Memory B cell (primary cell): ENCODE results near the gene NPHP4.
"Not testable (repeated sequence)": the region's sequence is repeated elsewhere in the genome, so short reads cannot be mapped to it uniquely, and the experiment has no call there.

ENCODE experiments used
- ATAC-seq: fragments of 150-1000 bp; cut with Tn5 transposase; 2 replicates; pipeline ENCODE4 v1.10.0; 2021; ENCODE audit warnings: low read depth, mild to moderate bottlenecking, moderate library complexity
- DNase-seq, 2 donors: peaks; one replicate each; pipeline ENCODE4 v3.0.0; 2022; ENCODE audit warnings: low spot score in 2 of 2
- H3K27ac Mint-ChIP-seq: one replicate; pipeline ENCODE4 v1.8.0; 2022; ENCODE audit warnings: mild to moderate bottlenecking, moderate library complexity, mixed read lengths
- H3K27me3 Mint-ChIP-seq: one replicate; pipeline ENCODE4 v1.8.0; 2022; ENCODE audit warnings: mixed read lengths
- H3K36me3 Mint-ChIP-seq: one replicate; pipeline ENCODE4 v1.8.0; 2022; ENCODE audit warnings: mild to moderate bottlenecking, mixed read lengths
- H3K4me1 Mint-ChIP-seq: one replicate; pipeline ENCODE4 v1.8.0; 2022; ENCODE audit warnings: mixed read lengths
- H3K4me3 Mint-ChIP-seq: one replicate; pipeline ENCODE4 v1.8.0; 2022; ENCODE audit warnings: mild to moderate bottlenecking, moderate library complexity, mixed read lengths
- H3K9me3 Mint-ChIP-seq: one replicate; pipeline ENCODE4 v1.8.0; 2022; ENCODE audit warnings: mixed read lengths

Gene NPHP4

GRCh38 chr1:6030132-6030531, 37.9 kb upstream of the NPHP4 start:
- Mint-ChIP-seq H3K4me1 (peaks cover 51% of the 10 kb centered on the region), H3K27me3 (no peaks in the 10 kb centered on the region), H3K4me3 (peak overlapping the region; percentile 31), H3K9me3 (no peaks in the 10 kb centered on the region), H3K36me3 (peaks cover 11% of the 10 kb centered on the region), H3K27ac (peak overlapping the region; percentile 40)
- no peak for DNase-seq
- ATAC-seq = no peak

GRCh38 chr1:6029351-6029750, 37.1 kb upstream of the NPHP4 start:
- no peak for DNase-seq
- Mint-ChIP-seq H3K4me3 (no peak overlapping the region), H3K9me3 (no peaks in the 10 kb centered on the region), H3K27ac (no peak overlapping the region), H3K36me3 (peaks cover 6% of the 10 kb centered on the region), H3K27me3 (no peaks in the 10 kb centered on the region), H3K4me1 (peaks cover 50% of the 10 kb centered on the region)
- ATAC-seq = no peak

- H3K4me1 Mint-ChIP-seq = peaks cover 49% of the 10 kb centered on the region
- H3K27me3 Mint-ChIP-seq = no peaks in the 10 kb centered on the region
- peak overlapping the region; percentile 98 for H3K27ac Mint-ChIP-seq
- ATAC-seq (peak; percentile 42), DNase-seq (peak; percentile 51 to 54)
- no peaks in the 10 kb centered on the region for H3K9me3 Mint-ChIP-seq
- H3K36me3 Mint-ChIP-seq = peaks cover 6% of the 10 kb centered on the region
- peak overlapping the region; percentile 94 for H3K4me3 Mint-ChIP-seq
These were observed 36.0 kb upstream of the NPHP4 start for GRCh38 chr1:6028042-6028850.

DNA sequence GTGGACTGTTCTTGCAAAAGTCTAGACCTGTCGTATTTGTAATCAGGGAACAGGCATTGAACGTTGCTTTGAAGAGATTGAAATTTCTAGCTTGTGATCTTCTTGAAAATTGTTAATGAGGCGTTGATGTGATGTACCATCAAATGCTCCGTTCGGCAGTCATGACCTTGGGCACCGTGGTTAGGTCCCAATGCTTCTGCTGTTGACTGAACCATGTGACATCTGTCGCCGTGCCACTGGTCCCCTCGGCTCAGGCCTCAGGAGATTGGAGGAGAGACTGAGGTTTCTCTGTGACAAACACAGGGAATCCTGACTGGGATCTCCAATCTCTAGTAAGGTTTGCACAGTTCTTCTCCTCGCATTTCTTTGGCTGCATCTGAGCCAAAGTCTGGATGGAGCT, 35.4 kb upstream of the NPHP4 start:
- H3K27me3 Mint-ChIP-seq = no peaks in the 10 kb centered on the region
- no peaks in the 10 kb centered on the region for H3K9me3 Mint-ChIP-seq
- no peak for ATAC-seq
- H3K36me3 Mint-ChIP-seq = peaks cover 6% of the 10 kb centered on the region
- no peak for DNase-seq
- H3K4me3 Mint-ChIP-seq = peak overlapping the region; percentile 94
- H3K4me1 Mint-ChIP-seq = peaks cover 42% of the 10 kb centered on the region
- H3K27ac Mint-ChIP-seq = peak overlapping the region; percentile 98

DNA sequence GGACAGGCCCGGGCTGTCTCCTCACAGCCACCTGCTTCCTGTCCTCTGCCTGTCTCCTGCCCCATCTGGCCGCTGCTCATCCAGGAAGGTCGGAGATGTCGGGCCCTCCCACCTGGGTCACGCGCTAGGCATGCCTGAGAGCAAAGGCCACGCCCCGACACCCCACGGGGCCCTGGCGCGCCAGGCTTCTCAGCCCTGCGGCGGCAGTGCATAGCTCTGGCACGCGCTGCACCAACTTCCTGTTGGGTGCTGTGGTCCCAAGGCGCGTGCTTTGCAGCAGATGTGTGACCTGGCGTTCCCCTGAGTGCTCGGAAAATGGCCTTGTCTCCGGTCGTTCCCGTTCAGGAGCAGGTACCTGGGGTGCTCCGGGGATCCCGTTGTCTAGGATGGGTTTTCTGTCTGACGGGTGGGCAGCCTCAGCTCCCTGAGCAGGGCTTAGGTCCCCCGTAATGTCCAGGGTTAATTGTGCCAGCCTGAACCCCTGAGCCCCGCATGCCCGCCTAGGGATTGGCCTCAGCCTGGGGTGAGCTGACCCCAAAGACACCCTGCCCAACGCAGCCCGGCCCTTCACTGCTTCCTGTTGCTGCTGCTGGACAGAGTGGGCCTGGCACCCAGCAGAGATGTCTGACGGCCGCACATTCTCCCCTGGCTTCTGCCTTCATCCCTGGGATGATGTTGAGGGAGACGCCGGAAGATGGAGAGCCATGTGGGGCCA, 34.0 kb upstream of the NPHP4 start:
- peak; percentile 87 to 92 for DNase-seq
- Mint-ChIP-seq H3K4me1 (peaks cover 39% of the 10 kb centered on the region), H3K36me3 (peaks cover 4% of the 10 kb centered on the region)

GRCh38 chr1:6025269-6026094, 33.3 kb upstream of the NPHP4 start:
- Mint-ChIP-seq H3K9me3 (peaks cover 7% of the 10 kb centered on the region), H3K27ac (peak overlapping the region; percentile 98), H3K36me3 (peaks cover 2% of the 10 kb centered on the region), H3K27me3 (no peaks in the 10 kb centered on the region), H3K4me3 (peak overlapping the region; percentile 94), H3K4me1 (peaks cover 31% of the 10 kb centered on the region)
- DNase-seq = no peak
- ATAC-seq = no peak

More for the DNA sequence above, 34.0 kb upstream of the NPHP4 start:
- Mint-ChIP-seq H3K27ac (peak overlapping the region; percentile 98), H3K9me3 (peaks cover 7% of the 10 kb centered on the region), H3K27me3 (no peaks in the 10 kb centered on the region), H3K4me3 (peak overlapping the region; percentile 94)
- peak; percentile 85 for ATAC-seq

- H3K4me1 Mint-ChIP-seq = peaks cover 26% of the 10 kb centered on the region
- peaks cover 7% of the 10 kb centered on the region for H3K9me3 Mint-ChIP-seq
- no peak for DNase-seq
- peak overlapping the region; percentile 11 for H3K4me3 Mint-ChIP-seq
- no peak for ATAC-seq
- H3K36me3 Mint-ChIP-seq = no peaks in the 10 kb centered on the region
- H3K27me3 Mint-ChIP-seq = no peaks in the 10 kb centered on the region
- peak overlapping the region; percentile 20 for H3K27ac Mint-ChIP-seq
These were observed 32.2 kb upstream of the NPHP4 start for GRCh38 chr1:6024376-6024775.

- ATAC-seq (no peak), DNase-seq (no peak)
- Mint-ChIP-seq H3K4me1 (peaks cover 23% of the 10 kb centered on the region), H3K9me3 (peaks cover 7% of the 10 kb centered on the region), H3K36me3 (no peaks in the 10 kb centered on the region), H3K27ac (no peak overlapping the region), H3K4me3 (no peak overlapping the region), H3K27me3 (no peaks in the 10 kb centered on the region)
These were observed 31.1 kb upstream of the NPHP4 start for GRCh38 chr1:6023346-6023745.

DNA sequence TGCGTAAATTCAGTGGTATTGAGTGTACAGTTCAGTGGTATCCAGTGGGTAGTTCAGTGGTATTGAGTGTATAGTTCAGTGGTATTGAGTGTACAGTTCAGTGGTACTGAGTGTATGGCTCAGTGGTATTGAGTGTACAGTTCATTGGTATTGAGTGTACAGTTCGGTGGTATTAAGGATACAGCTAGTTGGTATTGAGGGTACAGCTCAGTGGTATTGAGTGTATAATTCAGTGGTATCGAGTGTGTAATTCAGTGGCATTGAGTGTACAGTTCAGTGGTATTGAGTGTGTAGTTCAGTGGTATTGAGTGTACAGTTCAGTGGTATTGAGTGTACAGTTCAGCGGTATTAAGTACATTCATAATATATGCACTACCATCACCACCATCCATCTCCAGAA, 30.0 kb upstream of the NPHP4 start:
- H3K36me3 Mint-ChIP-seq = no peaks in the 10 kb centered on the region
- ATAC-seq (no peak), DNase-seq (no peak)
- H3K27ac Mint-ChIP-seq = no peak overlapping the region
- H3K4me1 Mint-ChIP-seq = peaks cover 14% of the 10 kb centered on the region
- no peak overlapping the region for H3K4me3 Mint-ChIP-seq
- H3K27me3 Mint-ChIP-seq = no peaks in the 10 kb centered on the region
- H3K9me3 Mint-ChIP-seq = peaks cover 7% of the 10 kb centered on the region

- DNase-seq (no peak), ATAC-seq (no peak)
- H3K4me1 Mint-ChIP-seq = no peaks in the 10 kb centered on the region
- H3K27ac Mint-ChIP-seq = no peak overlapping the region
- no peak overlapping the region for H3K4me3 Mint-ChIP-seq
- peaks cover 7% of the 10 kb centered on the region for H3K9me3 Mint-ChIP-seq
- H3K36me3 Mint-ChIP-seq = no peaks in the 10 kb centered on the region
- no peaks in the 10 kb centered on the region for H3K27me3 Mint-ChIP-seq
These were observed 27.1 kb upstream of the NPHP4 start for GRCh38 chr1:6019166-6019845.

GRCh38 chr1:6017654-6018053, 25.4 kb upstream of the NPHP4 start:
- not testable (repeated sequence) for H3K4me1 Mint-ChIP-seq, H3K9me3 Mint-ChIP-seq, H3K27me3 Mint-ChIP-seq, H3K27ac Mint-ChIP-seq, H3K36me3 Mint-ChIP-seq, H3K4me3 Mint-ChIP-seq, ATAC-seq, DNase-seq

DNA sequence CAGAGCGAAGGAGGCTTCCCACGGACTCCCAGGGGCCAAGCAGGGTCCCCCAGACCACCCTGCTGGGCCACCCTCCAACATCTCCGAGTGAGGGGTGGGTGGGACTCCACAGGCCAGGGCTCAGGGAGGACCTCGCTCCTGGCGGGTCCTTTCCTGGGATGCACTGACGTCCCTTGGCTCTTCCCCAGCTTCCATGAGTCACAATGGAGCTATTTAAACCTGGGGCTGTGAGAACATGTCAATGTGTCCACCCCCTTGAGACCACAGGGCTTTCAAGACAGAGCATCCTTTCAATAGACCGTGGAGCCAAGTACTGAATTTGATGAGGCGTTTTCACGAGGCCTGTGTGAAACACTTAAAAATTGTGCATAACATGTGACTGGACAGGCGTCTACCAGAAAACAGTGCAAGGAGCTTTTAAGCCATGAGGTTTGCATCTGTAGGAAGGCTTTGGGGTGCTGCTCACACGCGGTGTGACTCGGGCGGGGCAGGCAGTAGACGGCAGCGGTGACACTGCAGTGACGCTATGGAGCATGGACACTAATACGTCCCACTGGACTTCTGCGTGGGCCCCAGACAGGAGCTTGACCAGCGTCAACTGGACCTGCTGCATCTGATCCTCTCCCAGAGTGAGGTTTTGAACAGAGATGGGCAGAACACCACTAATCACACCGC, 24.1 kb upstream of the NPHP4 start:
- H3K27ac Mint-ChIP-seq = no peak overlapping the region
- H3K9me3 Mint-ChIP-seq = peaks cover under 1% of the 10 kb centered on the region
- no peaks in the 10 kb centered on the region for H3K27me3 Mint-ChIP-seq
- peaks cover 5% of the 10 kb centered on the region for H3K36me3 Mint-ChIP-seq
- H3K4me1 Mint-ChIP-seq = peaks cover 11% of the 10 kb centered on the region
- ATAC-seq (no peak), DNase-seq (no peak)
- H3K4me3 Mint-ChIP-seq = no peak overlapping the region
